Measurements from ENCODE around the gene PAX3. TPM values are rescaled to one million over a fixed set of nuclear protein-coding genes. Genes with fewer than 3 reads are reported as not detected.

PAX3 gene
- total RNA-seq, 1 donor from 2014 or later: not detected

Other genes starting within 250 kb of the PAX3 start
- not detected in 2 replicates for gene SGPP2, start 125.5 kb upstream of the PAX3 start, total RNA-seq

Measured in dermis microvascular lymphatic vessel endothelial cell (primary cell).